ENCODE data around the gene SCFD2.

The SCFD2 gene

GRCh38 chr4:53366301-53366716, 448 bp upstream of the SCFD2 start:
- no peak for TF ChIP-seq TAF1 (IDR thresholded peaks at IDR 0.05; ENCODE audit: borderline replicate concordance, insufficient read depth, low read length)
- TF ChIP-seq REST (IDR thresholded peaks at IDR 0.05; ENCODE audit: insufficient read depth in 1 of 2, low read depth in 2 of 2, low read length in 2 of 2) = no peak

- TF ChIP-seq FOXP2 (optimal IDR thresholded peaks at IDR 0.05; ENCODE audit: borderline replicate concordance, extremely low read depth, extremely low read length, insufficient read depth) = no peak
- peak; percentile 77; the same call in 1 of the 2 replicates for TF ChIP-seq SIN3A (IDR thresholded peaks at IDR 0.05; ENCODE audit: borderline replicate concordance, insufficient read depth, low read length)
Observed at GRCh38 chr4:53365121-53365485, 758 bp downstream of the SCFD2 start.

- TF ChIP-seq POLR2AphosphoS5 (IDR thresholded peaks at IDR 0.05; ENCODE audit: low read depth, low read length) (no peak), SIN3A (IDR thresholded peaks at IDR 0.05; ENCODE audit: borderline replicate concordance, insufficient read depth, low read length) (no peak), REST (IDR thresholded peaks at IDR 0.05; ENCODE audit: insufficient read depth in 1 of 2, low read depth in 2 of 2, low read length in 2 of 2) (no peak), TAF1 (IDR thresholded peaks at IDR 0.05; ENCODE audit: borderline replicate concordance, insufficient read depth, low read length) (no peak), FOXP2 (optimal IDR thresholded peaks at IDR 0.05; ENCODE audit: borderline replicate concordance, extremely low read depth, extremely low read length, insufficient read depth) (no peak)
Observed at GRCh38 chr4:53364624-53365023, 1.2 kb downstream of the SCFD2 start.

- no peak for TF ChIP-seq POLR2AphosphoS5 (IDR thresholded peaks at IDR 0.05; ENCODE audit: low read depth, low read length)
- no peak for TF ChIP-seq SIN3A (IDR thresholded peaks at IDR 0.05; ENCODE audit: borderline replicate concordance, insufficient read depth, low read length)
- no peak for TF ChIP-seq TAF1 (IDR thresholded peaks at IDR 0.05; ENCODE audit: borderline replicate concordance, insufficient read depth, low read length)
- TF ChIP-seq REST (IDR thresholded peaks at IDR 0.05; ENCODE audit: insufficient read depth in 1 of 2, low read depth in 2 of 2, low read length in 2 of 2) = no peak
- no peak for TF ChIP-seq FOXP2 (optimal IDR thresholded peaks at IDR 0.05; ENCODE audit: borderline replicate concordance, extremely low read depth, extremely low read length, insufficient read depth)
Observed at GRCh38 chr4:53362093-53362492, 3.8 kb downstream of the SCFD2 start.

- no peak for TF ChIP-seq TAF1 (IDR thresholded peaks at IDR 0.05; ENCODE audit: borderline replicate concordance, insufficient read depth, low read length)
- no peak for TF ChIP-seq REST (IDR thresholded peaks at IDR 0.05; ENCODE audit: insufficient read depth in 1 of 2, low read depth in 2 of 2, low read length in 2 of 2)
- no peak for TF ChIP-seq SIN3A (IDR thresholded peaks at IDR 0.05; ENCODE audit: borderline replicate concordance, insufficient read depth, low read length)
- no peak for TF ChIP-seq FOXP2 (optimal IDR thresholded peaks at IDR 0.05; ENCODE audit: borderline replicate concordance, extremely low read depth, extremely low read length, insufficient read depth)
- no peak for TF ChIP-seq POLR2AphosphoS5 (IDR thresholded peaks at IDR 0.05; ENCODE audit: low read depth, low read length)
Observed at GRCh38 chr4:53361451-53361850, 4.4 kb downstream of the SCFD2 start.

Data from PFSK-1 (cell line).